NK-92 treated with Interleukin-12 subunit alpha and Interleukin-12 subunit beta, amount 100 ng/mL, for 24 hours (cell line): ENCODE data around the gene TAB3.
"Not testable (repeated sequence)": the region's sequence is repeated elsewhere in the genome, so short reads cannot be mapped to it uniquely, and the experiment has no call there.

ENCODE experiments used
- DNase-seq: peaks from one replicate; lab custom pipeline; 2025; lab: John Stamatoyannopoulos, UW

TAB3 gene

GRCh38 chrX:30816079-30816478, 73.0 kb downstream of the TAB3 start:
- DNase-seq: no peak

GRCh38 chrX:30814978-30815377, 74.1 kb downstream of the TAB3 start:
- DNase-seq: no peak

GRCh38 chrX:30812326-30812725, 76.7 kb downstream of the TAB3 start:
- DNase-seq: no peak

GRCh38 chrX:30806187-30806728, 82.8 kb downstream of the TAB3 start:
- no peak for DNase-seq

GRCh38 chrX:30804462-30804861, 84.6 kb downstream of the TAB3 start:
- DNase-seq: no peak

- DNase-seq: no peak
Measured at GRCh38 chrX:30800901-30801300, 88.2 kb downstream of the TAB3 start.

GRCh38 chrX:30799327-30799726, 89.7 kb downstream of the TAB3 start:
- DNase-seq: no peak

- DNase-seq: no peak
Measured at GRCh38 chrX:30798810-30799209, 90.2 kb downstream of the TAB3 start.

- not testable (repeated sequence) for DNase-seq
Measured at GRCh38 chrX:30797301-30797700, 91.8 kb downstream of the TAB3 start.

- DNase-seq: no peak
Measured at GRCh38 chrX:30795981-30796958, 92.8 kb downstream of the TAB3 start.

GRCh38 chrX:30794497-30794896, 94.6 kb downstream of the TAB3 start:
- DNase-seq: no peak

GRCh38 chrX:30793767-30794103, 95.3 kb downstream of the TAB3 start:
- DNase-seq: no peak

GRCh38 chrX:30793075-30793766, 95.8 kb downstream of the TAB3 start:
- DNase-seq: no peak

- DNase-seq: no peak
Measured at GRCh38 chrX:30791296-30792278, 97.5 kb downstream of the TAB3 start.

GRCh38 chrX:30787012-30787411, 102.0 kb downstream of the TAB3 start:
- no peak for DNase-seq

GRCh38 chrX:30786374-30786773, 102.7 kb downstream of the TAB3 start:
- DNase-seq: no peak

- DNase-seq: no peak
Measured at GRCh38 chrX:30781711-30782444, 107.2 kb downstream of the TAB3 start.

- no peak for DNase-seq
Measured at GRCh38 chrX:30779453-30780030, 109.5 kb downstream of the TAB3 start.

GRCh38 chrX:30777575-30777974, 111.5 kb downstream of the TAB3 start:
- DNase-seq: no peak
